H9 (cell line): Measurements from ENCODE around the gene DAB1. TPM values are rescaled to one million over a fixed set of nuclear protein-coding genes. Genes with fewer than 3 reads are reported as not detected.
"Not testable (repeated sequence)": the region's sequence is repeated elsewhere in the genome, so short reads cannot be mapped to it uniquely, and the experiment has no call there.

Experiments used
- DNase-seq: peaks from one replicate; pipeline ENCODE4 v3.0.0-alpha.2; 2017
- H2AFZ ChIP-seq: one replicate; pipeline ENCODE4 v1.6.1; 2013; ENCODE audit warnings: mild to moderate bottlenecking, low read length, control low read depth, moderate library complexity
- H2AK5ac ChIP-seq: 2 replicates; pipeline ENCODE4 v1.6.1; 2013; ENCODE audit warnings: low read length, control low read depth, mixed read lengths; ENCODE audit not compliant: insufficient read length
- H2BK120ac ChIP-seq: one replicate; pipeline ENCODE4 v1.6.1; 2013; ENCODE audit warnings: low read depth, mild to moderate bottlenecking, low read length, control low read depth, inconsistent platforms; ENCODE audit not compliant: poor library complexity, severe bottlenecking
- H2BK12ac ChIP-seq: 2 replicates; pipeline ENCODE4 v1.6.1; 2013; ENCODE audit warnings: low read length, control low read depth, mixed read lengths, low read depth; ENCODE audit not compliant: insufficient read length
- H2BK15ac ChIP-seq: 2 replicates; pipeline ENCODE4 v1.6.1; 2013; ENCODE audit warnings: low read depth, low read length, control low read depth
- H2BK20ac ChIP-seq: one replicate; pipeline ENCODE4 v1.6.1; 2013; ENCODE audit warnings: low read depth, mild to moderate bottlenecking, low read length, control low read depth, inconsistent platforms; ENCODE audit not compliant: poor library complexity, severe bottlenecking
- H2BK5ac ChIP-seq: 2 replicates; pipeline ENCODE4 v1.6.1; 2013; ENCODE audit warnings: low read length, control low read depth, mixed read lengths; ENCODE audit not compliant: insufficient read length
- H3K14ac ChIP-seq: 2 replicates; pipeline ENCODE4 v1.6.1; 2013; ENCODE audit warnings: low read length, control low read depth; ENCODE audit not compliant: insufficient read depth
- H3K18ac ChIP-seq: 2 replicates; pipeline ENCODE4 v1.6.1; 2013; ENCODE audit warnings: low read depth, mild to moderate bottlenecking, mixed read lengths, low read length, control low read depth; ENCODE audit not compliant: insufficient read length
- H3K23ac ChIP-seq: 2 replicates; pipeline ENCODE4 v1.6.1; 2013; ENCODE audit warnings: low read length, control low read depth, mixed read lengths, low read depth; ENCODE audit not compliant: insufficient read length
- H3K23me2 ChIP-seq: 2 replicates; pipeline ENCODE4 v1.6.1; 2013; ENCODE audit warnings: low read depth, mild to moderate bottlenecking, mixed read lengths, low read length, control low read depth; ENCODE audit not compliant: insufficient read length, poor library complexity, severe bottlenecking
- H3K27ac ChIP-seq: 2 replicates; pipeline ENCODE4 v1.5.1; 2013; ENCODE audit warnings: low read length, control low read depth, mixed read lengths, low read depth; ENCODE audit not compliant: insufficient read length
- H3K27me3 ChIP-seq: 2 replicates; pipeline ENCODE4 v1.6.1; 2013; ENCODE audit warnings: low read length, control low read depth, inconsistent platforms; ENCODE audit not compliant: insufficient read depth
- H3K4ac ChIP-seq: 2 replicates; pipeline ENCODE4 v1.6.1; 2013; ENCODE audit warnings: low read depth, mild to moderate bottlenecking, control low read depth, inconsistent platforms, low read length, moderate library complexity
- H3K4me1 ChIP-seq: 2 replicates; pipeline ENCODE4 v1.6.1; 2013; ENCODE audit warnings: low read length, control low read depth, inconsistent platforms; ENCODE audit not compliant: insufficient read depth
- H3K4me2 ChIP-seq: 2 replicates; pipeline ENCODE4 v1.6.1; 2013; ENCODE audit warnings: low read length, control low read depth, mixed read lengths; ENCODE audit not compliant: insufficient read length, insufficient read depth
- H3K56ac ChIP-seq: 2 replicates; pipeline ENCODE4 v1.6.1; 2013; ENCODE audit warnings: low read depth, mild to moderate bottlenecking, mixed read lengths, low read length, control low read depth; ENCODE audit not compliant: insufficient read length
- H3K79me1 ChIP-seq: 2 replicates; pipeline ENCODE4 v1.6.1; 2013; ENCODE audit warnings: low read depth, mild to moderate bottlenecking, moderate library complexity, low read length, control low read depth, inconsistent platforms; ENCODE audit not compliant: insufficient read depth, poor library complexity, severe bottlenecking
- H3K79me2 ChIP-seq: 2 replicates; pipeline ENCODE4 v1.6.1; 2013; ENCODE audit warnings: low read length, control low read depth, inconsistent platforms; ENCODE audit not compliant: insufficient read depth
- H3K9ac ChIP-seq: 2 replicates; pipeline ENCODE4 v1.6.1; 2013; ENCODE audit warnings: low read length, control low read depth, mixed read lengths; ENCODE audit not compliant: insufficient read length; ENCODE audit errors: extremely low read depth
- H3K9me3 ChIP-seq: one replicate; pipeline ENCODE4 v1.6.1; 2013; ENCODE audit warnings: low read depth, low read length, inconsistent platforms; ENCODE audit not compliant: control insufficient read depth
- H3T11ph ChIP-seq: one replicate; pipeline ENCODE4 v1.6.1; 2013; ENCODE audit warnings: mild to moderate bottlenecking, low read length, control low read depth, inconsistent platforms
- H4K20me1 ChIP-seq: one replicate; pipeline ENCODE4 v1.6.1; 2013; ENCODE audit not compliant: control insufficient read depth, insufficient read length, insufficient read depth
- H4K5ac ChIP-seq: 2 replicates; pipeline ENCODE4 v1.6.1; 2013; ENCODE audit warnings: low read depth, mild to moderate bottlenecking, mixed read lengths, low read length, control low read depth; ENCODE audit not compliant: insufficient read length
- H4K8ac ChIP-seq: replicated peaks from 2 replicates; pipeline ENCODE4 v1.6.1; 2013; ENCODE audit warnings: low read length, control low read depth, mixed read lengths, low read depth; ENCODE audit not compliant: insufficient read length
- H4K91ac ChIP-seq: 2 replicates; pipeline ENCODE4 v1.6.1; 2013; ENCODE audit warnings: low read depth, mild to moderate bottlenecking, moderate library complexity, mixed read lengths, low read length, control low read depth; ENCODE audit not compliant: insufficient read length
- H3K27ac Mint-ChIP-seq, 3 experiments: 2 replicates in 2 of 3; 3 replicates in 1 of 3; pipeline ENCODE4 v1.8.0; 2020 to 2021; ENCODE audit warnings: mixed read lengths in 3 of 3, mild to moderate bottlenecking in 1 of 3, moderate library complexity in 1 of 3
- H3K27me3 Mint-ChIP-seq: 2 replicates; pipeline ENCODE4 v1.8.0; 2021; ENCODE audit warnings: low read depth, mild to moderate bottlenecking, moderate library complexity, mixed read lengths
- H3K36me3 Mint-ChIP-seq, 3 experiments: 2 replicates in 2 of 3; 3 replicates in 1 of 3; pipeline ENCODE4 v1.8.0; 2020 to 2021; ENCODE audit warnings: low read depth in 3 of 3, mixed read lengths in 3 of 3; ENCODE audit not compliant: insufficient read depth in 1 of 3
- H3K4me1 Mint-ChIP-seq, 2 experiments: 2 replicates each; pipeline ENCODE4 v1.8.0; 2020; ENCODE audit warnings: mixed read lengths in 2 of 2
- H3K4me3 Mint-ChIP-seq, 2 experiments: 2 replicates in 1 of 2; 3 replicates in 1 of 2; pipeline ENCODE4 v1.8.0; 2020 to 2021; ENCODE audit warnings: mild to moderate bottlenecking in 2 of 2, mixed read lengths in 2 of 2, moderate library complexity in 1 of 2
- H3K9me3 Mint-ChIP-seq, 2 experiments: 2 replicates in 1 of 2; 3 replicates in 1 of 2; pipeline ENCODE4 v1.8.0; 2020; ENCODE audit warnings: mild to moderate bottlenecking in 2 of 2, mixed read lengths in 2 of 2, moderate library complexity in 1 of 2
- WGBS: extraction: QIAGEN DNeasy Blood & Tissue Kit; methylation state at CpG from one replicate; pipeline ENCODE4 v1.1.7; 2013; ENCODE audit warnings: missing lambda C conversion rate, low lambda C conversion rate, mixed read lengths; ENCODE audit not compliant: insufficient read length; ENCODE audit errors: extremely low coverage; 5-methylcytosine and 5-hydroxymethylcytosine counted together
- total RNA-seq: library from RNA; stranded (reverse); gene quantifications from 2 replicates; pipeline ENCODE4 v1.2.1, GENCODE V29; 2021
- TF ChIP-seq, protein P1 (sequence below): fragments of 200-600 bp; sonication (generic); conservative IDR thresholded peaks from 3 replicates; pipeline ENCODE4 v1.8.0; 2021; ENCODE audit warnings: antibody characterized with exemption, mild to moderate bottlenecking

The DAB1 gene
- total RNA-seq, 1 experiment from 2014 or later = 9.3 TPM

DNA sequence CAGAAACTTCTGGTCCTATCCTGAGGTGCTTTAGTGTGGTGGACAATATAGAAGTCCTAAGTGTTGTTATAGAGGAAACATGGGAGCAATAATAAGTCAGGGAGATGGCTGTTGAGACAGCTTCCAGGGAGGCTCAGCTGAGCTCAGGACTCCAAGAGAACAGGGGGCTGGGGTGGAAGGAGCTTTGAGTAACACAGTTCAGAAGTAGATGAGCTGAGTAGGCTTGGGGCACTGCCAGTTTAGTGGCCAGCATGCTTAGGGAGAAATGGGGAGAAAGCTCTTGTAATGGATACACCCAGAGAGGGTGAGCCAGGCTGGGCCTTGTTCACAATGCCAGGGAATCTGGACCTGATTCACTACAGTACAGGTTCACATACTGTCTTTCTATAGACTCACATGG lies 201.6 kb downstream of the DAB1 start:
- H4K20me1 ChIP-seq = no peaks in the 10 kb centered on the region
- no peaks in the 10 kb centered on the region for H3K27me3 ChIP-seq
- H3T11ph ChIP-seq = no peak overlapping the region
- H3K23me2 ChIP-seq = no peaks in the 10 kb centered on the region
- no peak overlapping the region for H2BK15ac ChIP-seq
- H3K18ac ChIP-seq = no peak overlapping the region
- Mint-ChIP-seq H3K27ac (no peak overlapping the region), H3K36me3 (no peaks in the 10 kb centered on the region), H3K4me3 (no peak overlapping the region), H3K27me3 (no peaks in the 10 kb centered on the region), H3K4me1 (peaks cover 7 to 21% of the 10 kb centered on the region in 2 experiments; a peak in 3 of 4 replicates), H3K9me3 (no peaks in the 10 kb centered on the region)
- no peak overlapping the region for H2BK12ac ChIP-seq
- no peak overlapping the region for H2AK5ac ChIP-seq
- no peak overlapping the region for H3K23ac ChIP-seq
- TF ChIP-seq, protein P1, sequence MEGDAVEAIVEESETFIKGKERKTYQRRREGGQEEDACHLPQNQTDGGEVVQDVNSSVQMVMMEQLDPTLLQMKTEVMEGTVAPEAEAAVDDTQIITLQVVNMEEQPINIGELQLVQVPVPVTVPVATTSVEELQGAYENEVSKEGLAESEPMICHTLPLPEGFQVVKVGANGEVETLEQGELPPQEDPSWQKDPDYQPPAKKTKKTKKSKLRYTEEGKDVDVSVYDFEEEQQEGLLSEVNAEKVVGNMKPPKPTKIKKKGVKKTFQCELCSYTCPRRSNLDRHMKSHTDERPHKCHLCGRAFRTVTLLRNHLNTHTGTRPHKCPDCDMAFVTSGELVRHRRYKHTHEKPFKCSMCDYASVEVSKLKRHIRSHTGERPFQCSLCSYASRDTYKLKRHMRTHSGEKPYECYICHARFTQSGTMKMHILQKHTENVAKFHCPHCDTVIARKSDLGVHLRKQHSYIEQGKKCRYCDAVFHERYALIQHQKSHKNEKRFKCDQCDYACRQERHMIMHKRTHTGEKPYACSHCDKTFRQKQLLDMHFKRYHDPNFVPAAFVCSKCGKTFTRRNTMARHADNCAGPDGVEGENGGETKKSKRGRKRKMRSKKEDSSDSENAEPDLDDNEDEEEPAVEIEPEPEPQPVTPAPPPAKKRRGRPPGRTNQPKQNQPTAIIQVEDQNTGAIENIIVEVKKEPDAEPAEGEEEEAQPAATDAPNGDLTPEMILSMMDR = no peak
- H2BK5ac ChIP-seq = no peak overlapping the region
- H4K8ac ChIP-seq = no peak overlapping the region
- H3K4me1 ChIP-seq = peaks cover 4% of the 10 kb centered on the region; the same call in 1 of the 2 replicates
- H4K91ac ChIP-seq = no peak overlapping the region
- no peak overlapping the region for H4K5ac ChIP-seq
- H3K4ac ChIP-seq = no peak overlapping the region
- no peak overlapping the region for H2BK20ac ChIP-seq
- H3K56ac ChIP-seq = no peak overlapping the region
- no peak overlapping the region for H3K4me2 ChIP-seq
- no peaks in the 10 kb centered on the region for H3K9me3 ChIP-seq
- no peak overlapping the region for H3K14ac ChIP-seq
- H3K79me2 ChIP-seq = no peaks in the 10 kb centered on the region
- H2BK120ac ChIP-seq = no peak overlapping the region
- H3K79me1 ChIP-seq = no peaks in the 10 kb centered on the region
- no peak overlapping the region for H3K9ac ChIP-seq
- DNase-seq = no peak
- H3K27ac ChIP-seq = no peak overlapping the region
- no peak overlapping the region for H2AFZ ChIP-seq

DNA sequence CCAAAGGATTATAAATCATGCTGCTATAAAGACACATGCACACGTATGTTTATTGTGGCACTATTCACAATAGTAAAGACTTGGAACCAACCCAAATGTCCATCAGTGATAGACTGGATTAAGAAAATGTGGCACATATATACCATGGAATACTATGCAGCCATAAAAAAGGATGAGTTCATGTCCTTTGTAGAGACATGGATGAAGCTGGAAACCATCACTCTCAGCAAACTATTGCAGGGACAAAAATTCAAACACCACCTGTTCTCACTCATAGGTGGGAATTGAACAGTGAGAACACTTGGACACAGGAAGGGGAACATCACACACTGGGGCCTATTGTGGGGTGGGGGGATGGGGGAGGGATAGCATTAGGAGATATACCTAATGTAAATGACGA lies 203.0 kb downstream of the DAB1 start:
- H3K27me3 ChIP-seq = not testable (repeated sequence)

More for the DNA sequence above, 203.0 kb downstream of the DAB1 start:
- DNase-seq, H3K9me3 ChIP-seq, H3K27me3 Mint-ChIP-seq, H2BK12ac ChIP-seq, H3K79me1 ChIP-seq, H3K56ac ChIP-seq, H3K79me2 ChIP-seq, H3K9ac ChIP-seq, H3T11ph ChIP-seq, H3K14ac ChIP-seq, H4K91ac ChIP-seq, H2AK5ac ChIP-seq, H2BK20ac ChIP-seq, H2AFZ ChIP-seq, H3K27ac Mint-ChIP-seq, H4K5ac ChIP-seq, H4K8ac ChIP-seq, H3K27ac ChIP-seq, H2BK15ac ChIP-seq, H3K23me2 ChIP-seq, H2BK5ac ChIP-seq, H3K18ac ChIP-seq, H3K4me3 Mint-ChIP-seq, H4K20me1 ChIP-seq, H3K9me3 Mint-ChIP-seq, H3K4ac ChIP-seq, H3K4me1 ChIP-seq, H3K23ac ChIP-seq, H2BK120ac ChIP-seq, H3K36me3 Mint-ChIP-seq, H3K4me2 ChIP-seq: not testable (repeated sequence)
- H3K4me1 Mint-ChIP-seq = peaks cover 4 to 20% of the 10 kb centered on the region in 2 experiments
- WGBS = no CpG with 5 or more reads among the region's 2 CpGs
